ENCODE data around the gene NAPB. TPM values are rescaled to one million over a fixed set of nuclear protein-coding genes. Genes with fewer than 3 reads are reported as not detected.

Gene NAPB
- total and polyA plus RNA-seq, 10 of the 15 experiments (the other 5 are each of a cell fraction or from before 2014, with no cell fraction given) = 2.1 to 15.9 (median 7.2) TPM

GRCh38 chr20:23379772-23380171 lies 41.5 kb downstream of the NAPB start:
- BruUV-seq (replicated peaks) = no TSS peak
- Histone ChIP-seq H3K79me2 (ENCODE audit: control insufficient read depth, insufficient read depth, low read length) (no peaks in the 10 kb centered on the region), H3K27me3 (replicated peaks in 1 of 2; ENCODE audit: control insufficient read depth in 2 of 2, insufficient read depth in 2 of 2, low read length in 1 of 2) (no peaks in the 10 kb centered on the region), H3K36me3 (ENCODE audit: control insufficient read depth in 2 of 2, insufficient read depth in 2 of 2, low read length in 1 of 2) (peaks cover 2 to 17% of the 10 kb centered on the region in 2 experiments), H3K9me3 (replicated peaks; ENCODE audit: control insufficient read depth, insufficient read depth, low read length) (no peaks in the 10 kb centered on the region), H3K27ac (ENCODE audit: control insufficient read depth, insufficient read depth) (no peak overlapping the region), H3K4me1 (ENCODE audit: control insufficient read depth, insufficient read depth, low read length) (no peaks in the 10 kb centered on the region), H4K20me1 (ENCODE audit: control insufficient read depth, insufficient read depth) (no peaks in the 10 kb centered on the region), H3K4me3 (no peak overlapping the region), H3K9ac (ENCODE audit: control insufficient read depth, insufficient read depth, low read length) (no peak overlapping the region), H3K4me2 (ENCODE audit: control insufficient read depth, insufficient read depth) (no peak overlapping the region), H2AFZ (ENCODE audit: control insufficient read depth, low read depth, low read length) (no peak overlapping the region)
- RAD21 ChIA-PET (ENCODE audit: unreplicated experiment) = no interaction called here
- POLR2A ChIA-PET = interaction anchor here (1.3 kb wide), 1 partner anchor 30 kb away, joined by 3 read pairs; no protein-coding TSS in a partner anchor
- TF ChIP-seq IKZF2 (IDR thresholded peaks at IDR 0.05) (no peak), SUPT20H (IDR thresholded peaks at IDR 0.05; ENCODE audit: borderline replicate concordance, control insufficient read depth, low read depth, low read length) (no peak), HCFC1 (IDR thresholded peaks at IDR 0.05; ENCODE audit: low read length) (no peak), HDGF (IDR thresholded peaks at IDR 0.05) (no peak), SMC3 (IDR thresholded peaks at IDR 0.05; ENCODE audit: borderline replicate concordance, low read length) (no peak), SRF (IDR thresholded peaks at IDR 0.05; ENCODE audit: low read depth in 2 of 2, low read length in 2 of 2) (no peak), MYC (IDR thresholded peaks at IDR 0.05; ENCODE audit: insufficient read depth, insufficient read length, insufficient replicate concordance, low read length, severe bottlenecking) (no peak), NBN (IDR thresholded peaks at IDR 0.05) (no peak)
- in situ Hi-C loops (cut with MboI) = no loop called here
- SMC1A ChIA-PET (ENCODE audit: uncharacterized antibody, unreplicated experiment) = interaction anchor here (1.0 to 1.3 kb wide), 2 partner anchors 10 to 12 kb away, joined by 3 to 5 read pairs; no protein-coding TSS in a partner anchor
- ATAC-seq = no peak
- CTCF ChIA-PET = interaction anchor here (1.4 kb wide), 1 partner anchor 30 kb away, joined by 5 read pairs; no protein-coding TSS in a partner anchor
- no peak for FAIRE-seq
- DNase-seq (ENCODE audit: low read depth, low spot score) = no peak
- intact Hi-C loops (cut with micrococcal nuclease; ENCODE audit: unreplicated experiment) = no loop called here

DNA sequence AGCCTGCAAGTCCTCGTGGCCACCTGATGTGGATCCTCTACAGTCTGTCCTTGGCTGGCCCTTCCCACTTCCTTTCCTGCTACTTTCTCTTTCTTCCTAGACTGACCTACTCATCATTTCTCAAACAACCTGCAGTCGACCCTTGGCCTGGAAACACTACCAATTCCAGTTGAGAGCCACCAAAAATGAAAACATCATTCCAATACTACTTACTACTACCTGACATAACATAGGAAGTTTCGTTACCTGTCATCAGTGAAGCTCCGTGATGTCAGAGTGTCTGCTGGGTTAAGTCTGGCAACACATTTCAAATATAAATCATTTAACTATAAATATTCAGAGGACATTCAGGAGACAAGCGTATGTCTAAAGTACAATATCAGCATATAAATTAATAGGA lies 45.5 kb downstream of the NAPB start:
- intact Hi-C loops (cut with micrococcal nuclease; ENCODE audit: unreplicated experiment) (no loop called here), in situ Hi-C loops (cut with MboI) (no loop called here)
- Histone ChIP-seq H3K9ac (ENCODE audit: control insufficient read depth, insufficient read depth, low read length) (no peak overlapping the region), H3K79me2 (ENCODE audit: control insufficient read depth, insufficient read depth, low read length) (no peaks in the 10 kb centered on the region), H3K4me3 (no peak overlapping the region), H3K4me1 (ENCODE audit: control insufficient read depth, insufficient read depth, low read length) (no peaks in the 10 kb centered on the region), H3K27ac (ENCODE audit: control insufficient read depth, insufficient read depth) (no peak overlapping the region), H3K27me3 (replicated peaks in 1 of 2; ENCODE audit: control insufficient read depth in 2 of 2, insufficient read depth in 2 of 2, low read length in 1 of 2) (no peaks in the 10 kb centered on the region), H3K4me2 (ENCODE audit: control insufficient read depth, insufficient read depth) (no peak overlapping the region), H3K36me3 (ENCODE audit: control insufficient read depth in 2 of 2, insufficient read depth in 2 of 2, low read length in 1 of 2) (peaks cover 9 to 29% of the 10 kb centered on the region in 2 experiments), H3K9me3 (replicated peaks; ENCODE audit: control insufficient read depth, insufficient read depth, low read length) (no peaks in the 10 kb centered on the region), H2AFZ (ENCODE audit: control insufficient read depth, low read depth, low read length) (no peak overlapping the region), H4K20me1 (ENCODE audit: control insufficient read depth, insufficient read depth) (no peaks in the 10 kb centered on the region)
- CTCF ChIA-PET = no interaction called here
- SMC1A ChIA-PET (ENCODE audit: uncharacterized antibody, unreplicated experiment) = interaction anchor here (0.8 to 1.3 kb wide), 2 partner anchors 28 to 31 kb away, joined by 3 read pairs; no protein-coding TSS in a partner anchor
- POLR2A ChIA-PET = no interaction called here
- WGBS (ENCODE audit: insufficient coverage, insufficient replicate concordance, low lambda C conversion rate, missing lambda C conversion rate) = 41% methylated on average over 5 of the region's 5 CpGs
- RAD21 ChIA-PET (ENCODE audit: unreplicated experiment) = no interaction called here
- FAIRE-seq = no peak
- no peak for ATAC-seq
- no TSS peak for BruUV-seq (replicated peaks)
- DNase-seq (ENCODE audit: low read depth, low spot score) = no peak
- TF ChIP-seq HDGF (IDR thresholded peaks at IDR 0.05) (no peak), TBL1XR1 (IDR thresholded peaks at IDR 0.05; ENCODE audit: low read depth, low read length) (no peak), ZSCAN29 (IDR thresholded peaks at IDR 0.05) (no peak)
- TF ChIP-seq, protein P1, sequence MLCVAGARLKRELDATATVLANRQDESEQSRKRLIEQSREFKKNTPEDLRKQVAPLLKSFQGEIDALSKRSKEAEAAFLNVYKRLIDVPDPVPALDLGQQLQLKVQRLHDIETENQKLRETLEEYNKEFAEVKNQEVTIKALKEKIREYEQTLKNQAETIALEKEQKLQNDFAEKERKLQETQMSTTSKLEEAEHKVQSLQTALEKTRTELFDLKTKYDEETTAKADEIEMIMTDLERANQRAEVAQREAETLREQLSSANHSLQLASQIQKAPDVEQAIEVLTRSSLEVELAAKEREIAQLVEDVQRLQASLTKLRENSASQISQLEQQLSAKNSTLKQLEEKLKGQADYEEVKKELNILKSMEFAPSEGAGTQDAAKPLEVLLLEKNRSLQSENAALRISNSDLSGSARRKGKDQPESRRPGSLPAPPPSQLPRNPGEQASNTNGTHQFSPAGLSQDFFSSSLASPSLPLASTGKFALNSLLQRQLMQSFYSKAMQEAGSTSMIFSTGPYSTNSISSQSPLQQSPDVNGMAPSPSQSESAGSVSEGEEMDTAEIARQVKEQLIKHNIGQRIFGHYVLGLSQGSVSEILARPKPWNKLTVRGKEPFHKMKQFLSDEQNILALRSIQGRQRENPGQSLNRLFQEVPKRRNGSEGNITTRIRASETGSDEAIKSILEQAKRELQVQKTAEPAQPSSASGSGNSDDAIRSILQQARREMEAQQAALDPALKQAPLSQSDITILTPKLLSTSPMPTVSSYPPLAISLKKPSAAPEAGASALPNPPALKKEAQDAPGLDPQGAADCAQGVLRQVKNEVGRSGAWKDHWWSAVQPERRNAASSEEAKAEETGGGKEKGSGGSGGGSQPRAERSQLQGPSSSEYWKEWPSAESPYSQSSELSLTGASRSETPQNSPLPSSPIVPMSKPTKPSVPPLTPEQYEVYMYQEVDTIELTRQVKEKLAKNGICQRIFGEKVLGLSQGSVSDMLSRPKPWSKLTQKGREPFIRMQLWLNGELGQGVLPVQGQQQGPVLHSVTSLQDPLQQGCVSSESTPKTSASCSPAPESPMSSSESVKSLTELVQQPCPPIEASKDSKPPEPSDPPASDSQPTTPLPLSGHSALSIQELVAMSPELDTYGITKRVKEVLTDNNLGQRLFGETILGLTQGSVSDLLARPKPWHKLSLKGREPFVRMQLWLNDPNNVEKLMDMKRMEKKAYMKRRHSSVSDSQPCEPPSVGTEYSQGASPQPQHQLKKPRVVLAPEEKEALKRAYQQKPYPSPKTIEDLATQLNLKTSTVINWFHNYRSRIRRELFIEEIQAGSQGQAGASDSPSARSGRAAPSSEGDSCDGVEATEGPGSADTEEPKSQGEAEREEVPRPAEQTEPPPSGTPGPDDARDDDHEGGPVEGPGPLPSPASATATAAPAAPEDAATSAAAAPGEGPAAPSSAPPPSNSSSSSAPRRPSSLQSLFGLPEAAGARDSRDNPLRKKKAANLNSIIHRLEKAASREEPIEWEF (IDR thresholded peaks at IDR 0.05; ENCODE audit: insufficient replicate concordance, low read depth, low read length) = no peak

Data from GM12878 (cell line).